HG03280 (cell line): ENCODE measurements around the gene SCN1B.
"Not testable (repeated sequence)": the region's sequence is repeated elsewhere in the genome, so short reads cannot be mapped to it uniquely, and the experiment has no call there.

Source experiments
- ATAC-seq: cut with Tn5 transposase; IDR thresholded peaks from one replicate; pipeline ENCODE4 v1.9.1; 2021; ENCODE audit warnings: mild to moderate bottlenecking, moderate library complexity; ENCODE audit not compliant: unreplicated experiment

The SCN1B gene

GRCh38 chr19:35030257-35031071 lies at the start of gene SCN1B:
SCN1B (plus strand) TSS chr19:35030470; CDS start chr19:35030821, 351 bp downstream.
- no peak for ATAC-seq

DNA sequence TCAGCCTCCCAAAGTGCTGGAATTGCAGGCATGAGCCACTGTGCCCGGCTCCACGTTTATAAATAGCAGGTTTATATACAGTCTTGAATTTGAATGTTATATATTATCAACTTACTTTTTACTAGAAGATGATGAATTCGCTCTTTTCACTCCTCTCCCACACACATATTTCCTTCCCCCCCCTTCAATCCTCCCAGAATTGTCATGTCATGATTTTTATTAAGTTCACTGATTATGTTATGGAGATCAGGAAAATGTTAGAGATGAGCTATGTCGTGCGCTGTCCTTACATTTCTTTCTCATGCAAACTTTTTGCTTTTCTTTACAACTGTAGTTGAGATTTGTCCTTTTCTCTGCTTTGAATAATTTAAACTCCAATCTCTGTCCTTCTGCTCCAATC lies 48.0 kb upstream of the SCN1B start:
- ATAC-seq = no peak

DNA sequence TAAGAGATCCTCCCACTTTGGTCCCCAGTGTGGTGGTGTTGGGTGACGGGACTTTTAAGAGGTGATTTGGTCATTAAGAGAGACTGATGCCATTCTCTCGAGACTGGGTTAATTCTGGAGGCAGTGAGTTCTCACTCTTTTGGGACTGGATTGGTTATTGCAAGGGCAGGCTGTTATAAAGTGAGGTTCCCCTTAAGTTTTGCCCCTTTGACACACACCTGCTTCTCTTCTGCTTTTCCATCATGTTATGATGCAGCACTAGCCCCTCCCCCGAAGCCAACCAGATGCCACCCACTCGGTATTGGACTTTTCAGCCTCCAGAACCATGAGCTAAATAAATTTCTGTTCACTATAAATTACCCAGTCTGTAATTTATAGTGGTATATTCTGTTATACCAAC lies 46.5 kb upstream of the SCN1B start:
- ATAC-seq = no peak

GRCh38 chr19:34984287-34984686 lies 46.0 kb upstream of the SCN1B start:
- ATAC-seq = no peak

GRCh38 chr19:34985249-34986022 lies 44.8 kb upstream of the SCN1B start:
- no peak for ATAC-seq

- no peak for ATAC-seq
Observed at GRCh38 chr19:34988119-34988518, 42.2 kb upstream of the SCN1B start.

DNA sequence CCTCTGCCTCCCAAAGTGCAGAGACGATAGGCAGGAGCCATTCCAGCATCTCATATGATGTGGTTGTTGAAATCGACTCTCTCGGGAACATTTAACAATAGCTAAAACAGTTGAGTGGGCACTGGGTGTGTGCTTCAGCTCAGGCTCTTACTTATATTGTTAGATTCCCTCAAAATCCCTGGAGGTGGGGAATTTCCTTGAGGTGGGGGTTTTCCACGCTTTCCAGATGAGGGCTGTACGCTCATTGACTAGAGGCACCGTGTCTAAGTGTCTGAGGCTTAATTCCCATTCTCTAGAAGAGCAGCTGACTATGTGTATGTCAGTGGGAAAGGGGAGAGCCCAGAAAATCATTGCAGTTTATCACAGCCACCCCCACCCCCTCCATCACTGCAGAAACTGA lies 41.0 kb upstream of the SCN1B start:
- no peak for ATAC-seq

GRCh38 chr19:34990578-34991192 lies 39.6 kb upstream of the SCN1B start:
- ATAC-seq = no peak

GRCh38 chr19:34991542-34992333 lies 38.5 kb upstream of the SCN1B start:
- ATAC-seq = no peak

- not testable (repeated sequence) for ATAC-seq
Observed at GRCh38 chr19:34992582-34992981, 37.7 kb upstream of the SCN1B start.

DNA sequence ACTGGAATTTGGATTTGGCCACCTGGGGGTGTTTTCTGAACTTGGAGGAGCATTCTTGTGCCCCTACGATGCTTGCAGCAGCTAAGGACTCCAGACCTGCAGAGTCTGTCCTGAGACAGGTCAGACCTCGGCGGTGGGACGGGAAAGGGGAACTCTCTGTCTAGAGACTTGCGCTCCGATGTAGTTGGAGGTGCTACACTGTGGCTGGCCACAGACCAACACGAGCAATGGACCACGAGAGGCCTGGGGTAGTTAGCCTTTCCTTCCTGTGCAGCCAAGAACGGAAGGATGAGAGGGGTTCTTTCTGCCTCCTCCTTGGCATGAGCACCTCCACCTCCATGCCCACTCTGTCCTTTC lies 36.0 kb upstream of the SCN1B start:
- ATAC-seq = no peak

- no peak for ATAC-seq
Observed at GRCh38 chr19:34994643-34995541, 35.4 kb upstream of the SCN1B start.

DNA sequence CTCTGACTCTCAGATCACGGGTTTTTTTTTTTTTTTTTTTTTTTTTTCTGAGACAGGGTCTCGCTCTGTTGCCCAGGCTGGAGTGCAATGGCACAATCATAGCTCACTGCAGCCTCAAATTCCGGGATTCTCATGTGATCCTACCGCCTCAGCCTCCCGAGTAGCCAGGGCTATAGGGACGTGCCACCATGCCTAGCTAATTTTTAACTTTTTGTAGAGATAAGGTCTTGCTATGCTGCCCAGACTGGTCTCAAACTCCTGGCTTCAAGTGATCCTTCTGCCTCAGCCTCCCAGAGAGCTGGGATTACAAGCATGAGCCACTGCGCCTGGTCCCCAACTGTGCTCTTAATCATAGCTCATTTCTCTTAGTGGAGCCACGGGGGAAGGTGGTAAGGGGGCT lies 34.7 kb upstream of the SCN1B start:
- ATAC-seq = no peak

DNA sequence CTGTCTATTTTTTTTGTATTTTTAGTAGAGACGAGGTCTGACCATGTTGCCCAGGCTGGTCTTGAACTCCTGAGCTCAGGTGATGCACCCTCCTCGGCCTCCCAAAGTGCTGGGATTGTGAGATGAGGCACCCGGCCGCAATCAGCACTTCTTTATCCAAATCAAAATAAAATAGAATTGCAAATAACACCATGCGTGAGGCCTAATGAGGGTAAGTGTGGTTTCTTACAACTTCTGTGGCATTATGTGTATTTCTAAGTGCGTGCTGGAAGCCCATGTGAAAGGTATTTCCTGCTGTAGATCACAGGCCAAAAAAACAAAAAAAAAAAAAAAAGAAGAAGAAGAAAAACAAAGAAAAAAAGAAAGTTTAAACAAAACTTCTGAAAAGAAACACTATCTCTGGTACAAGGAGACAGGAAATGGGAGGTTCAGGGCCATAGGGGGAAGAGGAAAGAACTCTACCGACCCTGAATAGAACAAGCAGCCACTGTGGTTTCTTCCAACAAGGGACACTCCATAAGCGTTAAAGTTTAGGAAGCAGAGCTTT lies 33.1 kb upstream of the SCN1B start:
- ATAC-seq = no peak

DNA sequence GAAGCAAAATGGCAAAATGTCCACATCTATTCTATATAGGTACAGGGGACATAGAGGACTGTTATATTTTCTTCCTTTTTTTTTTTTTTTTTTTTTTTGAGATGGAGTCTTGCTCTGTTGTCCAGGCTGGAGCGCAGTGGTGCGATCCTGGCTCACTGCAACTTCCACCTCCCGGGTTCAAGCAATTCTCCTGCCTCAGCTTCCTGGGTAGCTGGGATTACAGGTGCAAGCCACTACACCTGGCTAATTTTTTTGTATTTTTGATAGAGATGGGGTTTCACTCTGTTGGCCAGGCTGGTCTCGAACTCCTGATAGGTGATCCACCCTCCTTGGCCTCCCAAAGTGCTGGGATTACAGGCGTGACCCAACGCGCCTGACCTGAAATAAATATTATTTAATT lies 32.0 kb upstream of the SCN1B start:
- not testable (repeated sequence) for ATAC-seq

DNA sequence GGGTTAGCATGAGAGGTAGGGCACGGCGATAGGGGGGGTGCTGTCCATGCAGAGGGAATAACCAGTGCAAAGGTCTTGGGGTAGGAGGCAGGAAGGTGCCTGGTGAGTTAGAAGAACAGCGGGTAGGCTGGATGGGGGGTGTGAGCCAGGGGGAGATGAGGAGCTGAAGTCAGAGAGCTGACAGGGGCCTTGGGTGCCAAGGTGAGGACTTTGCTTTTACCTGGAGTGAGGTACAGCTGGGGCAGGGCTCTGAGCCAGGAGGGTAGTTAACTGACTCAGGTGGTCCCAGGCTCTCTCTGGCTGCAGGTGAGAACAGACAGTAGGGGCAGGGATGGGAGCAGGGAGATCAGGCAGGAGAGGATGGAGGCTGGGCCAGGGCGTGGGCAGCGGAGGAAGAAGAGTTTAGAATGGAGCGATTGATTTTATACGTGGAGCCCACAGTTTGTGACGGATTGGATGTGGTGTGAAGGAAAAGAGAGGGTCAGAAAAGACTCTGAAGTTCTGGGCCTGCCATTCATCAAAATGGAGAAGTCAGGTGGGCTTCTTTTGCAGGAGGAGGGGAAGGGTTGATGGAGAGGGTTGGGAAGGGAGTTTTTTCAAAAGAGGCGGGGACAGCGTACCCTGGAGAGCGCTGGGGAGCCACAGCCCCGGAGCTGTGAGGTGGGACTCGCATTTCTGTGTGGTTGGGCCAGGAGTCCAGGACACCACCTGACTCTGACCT lies 31.3 kb upstream of the SCN1B start:
- ATAC-seq = no peak

- peak; percentile 62 for ATAC-seq
Observed at GRCh38 chr19:34999498-35000337, 30.6 kb upstream of the SCN1B start, which contains the start of gene GRAMD1A. GRAMD1A (plus strand) TSS chr19:35000323; CDS start chr19:35000479, 156 bp downstream.

- ATAC-seq = no peak
Observed at GRCh38 chr19:35000338-35000646, 30.0 kb upstream of the SCN1B start.
